GM10266 (cell line): ENCODE measurements around the gene CTU2.

Experiments
- DNase-seq: peaks from one replicate; pipeline ENCODE4 v3.0.0; 2012; ENCODE audit errors: extremely low spot score
- CTCF ChIP-seq: IDR thresholded peaks from 2 replicates; pipeline ENCODE4 v1.5.1; 2012; ENCODE audit warnings: mild to moderate bottlenecking, low read depth; ENCODE audit not compliant: control insufficient read depth, insufficient read depth; ENCODE audit errors: missing control alignments

CTU2 gene

GRCh38 chr16:88750854-88751253 lies 44.6 kb downstream of the CTU2 start:
- no peak for TF ChIP-seq CTCF

GRCh38 chr16:88752386-88753002 lies 46.2 kb downstream of the CTU2 start:
- DNase-seq: no peak
- no peak for TF ChIP-seq CTCF

More at GRCh38 chr16:88750854-88751253, 44.6 kb downstream of the CTU2 start:
- DNase-seq: no peak

GRCh38 chr16:88753191-88753590 lies 46.9 kb downstream of the CTU2 start:
- peak; percentile 20 for TF ChIP-seq CTCF
- DNase-seq: no peak

GRCh38 chr16:88753602-88754001 lies 47.3 kb downstream of the CTU2 start:
- no peak for DNase-seq
- no peak for TF ChIP-seq CTCF

GRCh38 chr16:88754109-88754911 lies 48.0 kb downstream of the CTU2 start:
- no peak for DNase-seq

GRCh38 chr16:88754912-88755744 lies 48.8 kb downstream of the CTU2 start:
- peak; percentile 25 for TF ChIP-seq CTCF
- no peak for DNase-seq

More at GRCh38 chr16:88754109-88754911, 48.0 kb downstream of the CTU2 start:
- TF ChIP-seq CTCF: no peak
